HG02610 (cell line): ENCODE data around the gene DRAM2.
"Not testable (repeated sequence)": the region's sequence is repeated elsewhere in the genome, so short reads cannot be mapped to it uniquely, and the experiment has no call there.

ENCODE experiments used
- ATAC-seq: cut with Tn5 transposase; IDR thresholded peaks from one replicate; pipeline ENCODE4 v1.9.1; 2021; ENCODE audit warnings: mild to moderate bottlenecking, moderate library complexity; ENCODE audit not compliant: unreplicated experiment

DRAM2 gene

GRCh38 chr1:111084999-111085398 lies 54.9 kb downstream of the DRAM2 start:
- ATAC-seq: no peak

GRCh38 chr1:111082421-111083203 lies 57.3 kb downstream of the DRAM2 start:
- ATAC-seq: peak; percentile 86

GRCh38 chr1:111079329-111079728 lies 60.6 kb downstream of the DRAM2 start:
- not testable (repeated sequence) for ATAC-seq

GRCh38 chr1:111077312-111077711 lies 62.6 kb downstream of the DRAM2 start:
- ATAC-seq: not testable (repeated sequence)
